Tibial artery (tissue), 4 donors: Measurements from ENCODE around the gene MYO5B.

ENCODE experiments used
- DNase-seq, 2 donors: peaks; one replicate each; pipeline ENCODE4 v3.0.0-alpha.2; 2019
- H3K27ac ChIP-seq, 2 donors: fragments of 200-600 bp; sonication (generic) in 1 of 2; 1 replicate in 1 of 2; 2 replicates in 1 of 2; pipeline ENCODE4 v1.5.1; 2018 to 2019; ENCODE audit warnings: mild to moderate bottlenecking in 1 of 2
- H3K27me3 ChIP-seq, 2 donors: fragments of 200-600 bp; sonication (generic) in 1 of 2; one replicate each; pipeline versions ENCODE4 v1.5.1 to v1.6.0; 2016 to 2019
- H3K36me3 ChIP-seq, 3 donors: fragments of 200-600 bp; sonication (generic) in 2 of 3; one replicate each; pipeline ENCODE4 v1.5.1; 2016 to 2019; ENCODE audit warnings: mild to moderate bottlenecking in 2 of 3
- H3K4me1 ChIP-seq, 4 donors: fragments of 200-600 bp; sonication (generic) in 2 of 4; 1 replicate in 3 of 4; 2 replicates in 1 of 4; pipeline ENCODE4 v1.5.1; 2016 to 2019
- H3K4me3 ChIP-seq, 2 donors: fragments of 200-600 bp; sonication (generic) in 1 of 2; 1 replicate in 1 of 2; 2 replicates in 1 of 2; pipeline ENCODE4 v1.5.1; 2018 to 2019; ENCODE audit warnings: mild to moderate bottlenecking in 2 of 2
- H3K9me3 ChIP-seq, 3 donors: fragments of 200-600 bp; sonication (generic) in 1 of 3; one replicate each; pipeline ENCODE4 v1.5.1; 2016 to 2019
- intact Hi-C: fragments of 100-400 bp; cut with DNase I; formaldehyde crosslinking; loops from one replicate; pipeline ENCODE4 v1.15.0; 2023; ENCODE audit warnings: low total_unique reads
- TF ChIP-seq, protein P1 (sequence below), 2 experiments: fragments of 200-600 bp in 1 of 2; fragments of 450-650 bp in 1 of 2; IDR thresholded peaks; one replicate each; pipeline ENCODE4 v1.5.1; 2017 to 2019; ENCODE audit warnings: antibody characterized with exemption in 2 of 2, mild to moderate bottlenecking in 1 of 2, moderate library complexity in 1 of 2

Gene MYO5B

DNA sequence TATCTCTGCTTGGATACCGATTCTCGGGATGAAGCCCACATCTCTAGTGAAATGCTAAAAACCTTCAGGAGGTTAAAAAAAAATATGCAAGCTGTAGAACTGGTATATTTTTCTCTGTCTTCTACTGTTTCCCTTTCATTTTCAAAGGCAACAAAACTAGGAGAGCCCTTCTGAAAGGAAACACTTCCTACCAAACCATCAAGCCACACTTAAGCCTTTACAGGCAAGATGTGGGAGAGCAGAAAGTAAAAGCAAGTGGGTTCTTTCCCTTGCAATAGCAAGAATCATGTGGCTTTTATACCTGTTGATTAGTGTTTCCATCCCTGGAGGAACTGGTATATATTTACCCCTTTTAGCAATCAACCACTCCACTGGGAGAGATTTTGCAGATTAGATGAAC is 233.7 kb downstream of the MYO5B start:
- Histone ChIP-seq H3K27me3 (no peaks in the 10 kb centered on the region), H3K36me3 (no peaks in the 10 kb centered on the region), H3K4me1 (no peaks in the 10 kb centered on the region), H3K9me3 (no peaks in the 10 kb centered on the region), H3K4me3 (no peak overlapping the region), H3K27ac (no peak overlapping the region)
- DNase-seq: no peak
- TF ChIP-seq, protein P1, sequence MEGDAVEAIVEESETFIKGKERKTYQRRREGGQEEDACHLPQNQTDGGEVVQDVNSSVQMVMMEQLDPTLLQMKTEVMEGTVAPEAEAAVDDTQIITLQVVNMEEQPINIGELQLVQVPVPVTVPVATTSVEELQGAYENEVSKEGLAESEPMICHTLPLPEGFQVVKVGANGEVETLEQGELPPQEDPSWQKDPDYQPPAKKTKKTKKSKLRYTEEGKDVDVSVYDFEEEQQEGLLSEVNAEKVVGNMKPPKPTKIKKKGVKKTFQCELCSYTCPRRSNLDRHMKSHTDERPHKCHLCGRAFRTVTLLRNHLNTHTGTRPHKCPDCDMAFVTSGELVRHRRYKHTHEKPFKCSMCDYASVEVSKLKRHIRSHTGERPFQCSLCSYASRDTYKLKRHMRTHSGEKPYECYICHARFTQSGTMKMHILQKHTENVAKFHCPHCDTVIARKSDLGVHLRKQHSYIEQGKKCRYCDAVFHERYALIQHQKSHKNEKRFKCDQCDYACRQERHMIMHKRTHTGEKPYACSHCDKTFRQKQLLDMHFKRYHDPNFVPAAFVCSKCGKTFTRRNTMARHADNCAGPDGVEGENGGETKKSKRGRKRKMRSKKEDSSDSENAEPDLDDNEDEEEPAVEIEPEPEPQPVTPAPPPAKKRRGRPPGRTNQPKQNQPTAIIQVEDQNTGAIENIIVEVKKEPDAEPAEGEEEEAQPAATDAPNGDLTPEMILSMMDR (IDR thresholded peaks at IDR 0.05): no peak
- intact Hi-C loops: no loop called here

DNA sequence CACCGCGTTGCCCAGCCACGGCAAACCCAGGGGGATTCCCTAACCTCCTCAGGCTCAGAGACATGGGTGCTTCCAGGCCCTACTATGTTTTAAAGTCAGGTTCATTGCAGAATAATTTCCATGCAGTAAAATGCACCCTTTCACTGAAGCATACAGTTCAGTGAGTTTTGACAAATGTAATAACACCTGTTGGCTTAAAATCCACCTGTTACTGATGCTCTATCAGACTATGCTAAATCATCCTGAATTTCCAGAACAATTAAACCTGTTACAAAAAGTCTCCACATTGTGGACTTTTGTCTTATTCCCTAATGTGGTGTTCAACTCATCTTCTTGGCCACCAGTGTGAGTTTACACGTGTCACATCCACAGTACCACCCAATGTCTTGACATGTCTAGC is 234.6 kb downstream of the MYO5B start:
- intact Hi-C loops: no loop called here
- Histone ChIP-seq H3K9me3 (no peaks in the 10 kb centered on the region), H3K4me1 (no peaks in the 10 kb centered on the region), H3K4me3 (no peak overlapping the region), H3K36me3 (no peaks in the 10 kb centered on the region), H3K27me3 (no peaks in the 10 kb centered on the region), H3K27ac (no peak overlapping the region)
- DNase-seq: no peak
- TF ChIP-seq, protein P1 (IDR thresholded peaks at IDR 0.05): no peak

DNA sequence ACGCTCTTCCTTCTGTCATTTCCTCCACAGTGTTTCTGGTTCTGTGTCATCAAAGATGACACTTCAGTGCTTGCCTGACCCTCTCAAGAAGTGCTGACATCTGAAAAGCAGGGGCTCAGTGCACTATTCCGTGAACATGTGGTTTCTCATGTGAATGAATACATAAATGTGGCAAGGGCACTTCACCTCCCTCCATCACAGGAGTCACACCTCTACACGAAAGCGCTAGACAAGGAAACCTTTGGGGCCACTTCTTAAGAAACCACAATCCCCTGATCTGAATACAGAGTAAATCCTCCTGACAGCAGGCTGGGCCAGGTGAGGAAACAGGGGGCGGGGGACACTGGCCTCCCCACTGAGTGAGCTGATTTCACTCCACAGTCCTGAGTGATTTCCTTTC is 235.8 kb downstream of the MYO5B start:
- TF ChIP-seq, protein P1 (IDR thresholded peaks at IDR 0.05): no peak
- Histone ChIP-seq H3K4me1 (no peaks in the 10 kb centered on the region), H3K9me3 (no peaks in the 10 kb centered on the region), H3K4me3 (no peak overlapping the region), H3K36me3 (no peaks in the 10 kb centered on the region), H3K27me3 (no peaks in the 10 kb centered on the region), H3K27ac (no peak overlapping the region)
- DNase-seq: no peak
- intact Hi-C loops: no loop called here

DNA sequence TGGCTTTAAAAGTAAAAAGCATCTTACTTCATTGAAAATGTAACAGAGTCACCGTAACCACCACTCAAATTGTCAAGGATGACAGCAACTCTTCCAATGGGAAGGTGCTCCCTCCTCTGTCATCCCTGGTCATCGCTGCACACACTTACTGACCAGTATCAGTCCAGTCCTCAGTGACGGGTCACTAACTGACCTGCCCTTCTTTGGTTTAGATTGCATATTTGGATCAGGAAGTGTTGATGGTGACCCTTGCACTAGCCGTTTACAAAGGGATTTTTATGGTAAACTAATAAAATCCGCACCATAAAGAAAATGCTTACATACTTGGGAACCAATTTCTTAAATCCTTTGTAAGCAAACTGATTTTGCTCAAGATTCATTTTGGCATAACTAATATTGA is 239.7 kb downstream of the MYO5B start:
- no peaks in the 10 kb centered on the region for H3K36me3 ChIP-seq
- H3K4me1 ChIP-seq: no peaks in the 10 kb centered on the region
- H3K4me3 ChIP-seq: no peak overlapping the region
- intact Hi-C loops: no loop called here
- TF ChIP-seq, protein P1 (IDR thresholded peaks at IDR 0.05): no peak
- H3K27me3 ChIP-seq: peaks cover 0 to 2% of the 10 kb centered on the region in 2 donors
- no peaks in the 10 kb centered on the region for H3K9me3 ChIP-seq
- no peak overlapping the region for H3K27ac ChIP-seq
- DNase-seq: no peak

- Histone ChIP-seq H3K4me3 (no peak overlapping the region), H3K9me3 (no peaks in the 10 kb centered on the region), H3K27ac (no peak overlapping the region), H3K4me1 (no peaks in the 10 kb centered on the region), H3K36me3 (no peaks in the 10 kb centered on the region), H3K27me3 (peaks cover 0 to 2% of the 10 kb centered on the region in 2 donors)
- no peak for DNase-seq
- TF ChIP-seq, protein P1 (IDR thresholded peaks at IDR 0.05): no peak
- intact Hi-C loops: no loop called here
Observed at GRCh38 chr18:49953391-49953790, 241.6 kb downstream of the MYO5B start.

GRCh38 chr18:49949951-49950395 is 245.0 kb downstream of the MYO5B start:
- Histone ChIP-seq H3K9me3 (no peaks in the 10 kb centered on the region), H3K4me1 (no peaks in the 10 kb centered on the region), H3K36me3 (no peaks in the 10 kb centered on the region), H3K27ac (no peak overlapping the region), H3K4me3 (no peak overlapping the region), H3K27me3 (peaks cover 0 to 2% of the 10 kb centered on the region in 2 donors)
- no peak for DNase-seq
- intact Hi-C loops: no loop called here
- TF ChIP-seq, protein P1 (IDR thresholded peaks at IDR 0.05): no peak
